Type B pancreatic cell (in vitro differentiated cells): Measurements from ENCODE around the gene KAT2A. TPM values are rescaled to one million over a fixed set of nuclear protein-coding genes. Genes with fewer than 3 reads are reported as not detected.

Experiments
- DNase-seq: peaks from one replicate; pipeline ENCODE4 v3.0.0; 2021; ENCODE audit warnings: mixed read lengths; ENCODE audit not compliant: unreplicated experiment; ENCODE audit errors: extremely low spot score
- H3K27ac Mint-ChIP-seq: 2 replicates; pipeline ENCODE4 v1.8.0; 2021; ENCODE audit warnings: mild to moderate bottlenecking, mixed read lengths
- H3K27me3 Mint-ChIP-seq: 2 replicates; pipeline ENCODE4 v1.8.0; 2021; ENCODE audit warnings: mixed read lengths
- H3K36me3 Mint-ChIP-seq: 2 replicates; pipeline ENCODE4 v1.8.0; 2021; ENCODE audit warnings: mixed read lengths
- H3K4me1 Mint-ChIP-seq: one replicate; pipeline ENCODE4 v1.8.0; 2021; ENCODE audit warnings: mixed read lengths; ENCODE audit not compliant: unreplicated experiment
- H3K4me3 Mint-ChIP-seq: 2 replicates; pipeline ENCODE4 v1.8.0; 2021; ENCODE audit warnings: mild to moderate bottlenecking, mixed read lengths
- H3K9me3 Mint-ChIP-seq: 2 replicates; pipeline ENCODE4 v1.8.0; 2021; ENCODE audit warnings: mixed read lengths
- total RNA-seq: library from RNA; stranded (reverse); gene quantifications from 2 replicates; pipeline ENCODE4 v1.2.1, GENCODE V29; 2021; ENCODE audit warnings: low replicate concordance
- TF ChIP-seq, protein P1 (sequence below): fragments of 200-600 bp; sonication (generic); conservative IDR thresholded peaks from 2 replicates; pipeline ENCODE4 v1.5.0; 2021; ENCODE audit warnings: antibody characterized with exemption, mild to moderate bottlenecking

Gene KAT2A
- total RNA-seq, 1 donor from 2014 or later: 63.5 TPM

DNA sequence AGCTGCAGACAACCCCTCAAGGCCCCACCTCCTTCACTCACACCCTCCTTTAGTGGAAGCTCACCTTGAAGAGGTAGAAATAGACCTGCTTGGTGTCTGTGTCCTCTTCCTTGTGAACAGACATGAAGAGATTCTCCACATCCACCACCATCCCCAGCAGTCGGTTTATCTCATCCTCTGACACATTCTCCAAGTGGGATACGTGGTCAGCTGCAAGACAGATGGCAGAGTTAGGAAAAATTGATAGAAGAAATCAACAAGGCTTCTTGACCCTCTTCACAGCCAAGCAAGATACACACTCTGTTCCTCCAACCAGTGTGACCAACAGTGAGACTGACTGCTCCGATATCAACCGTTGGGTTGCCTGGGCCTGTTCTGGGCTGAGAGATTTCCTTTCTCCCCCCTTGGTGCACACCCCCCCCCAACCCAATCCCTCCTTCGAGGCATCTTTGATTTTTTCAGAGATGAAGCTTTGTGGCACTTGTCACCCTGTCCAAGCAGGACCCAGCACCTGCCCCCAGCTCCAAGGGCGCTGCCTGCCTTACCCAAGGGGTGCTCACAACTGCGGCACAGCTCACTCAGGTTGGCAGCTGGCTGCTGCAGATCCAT, 902 bp downstream of the KAT2A start:
- no peaks in the 10 kb centered on the region for H3K27me3 Mint-ChIP-seq
- peaks cover 24% of the 10 kb centered on the region for H3K4me1 Mint-ChIP-seq
- no peak for DNase-seq
- peaks cover 10% of the 10 kb centered on the region for H3K36me3 Mint-ChIP-seq
- no peak overlapping the region for H3K27ac Mint-ChIP-seq
- TF ChIP-seq, protein P1, sequence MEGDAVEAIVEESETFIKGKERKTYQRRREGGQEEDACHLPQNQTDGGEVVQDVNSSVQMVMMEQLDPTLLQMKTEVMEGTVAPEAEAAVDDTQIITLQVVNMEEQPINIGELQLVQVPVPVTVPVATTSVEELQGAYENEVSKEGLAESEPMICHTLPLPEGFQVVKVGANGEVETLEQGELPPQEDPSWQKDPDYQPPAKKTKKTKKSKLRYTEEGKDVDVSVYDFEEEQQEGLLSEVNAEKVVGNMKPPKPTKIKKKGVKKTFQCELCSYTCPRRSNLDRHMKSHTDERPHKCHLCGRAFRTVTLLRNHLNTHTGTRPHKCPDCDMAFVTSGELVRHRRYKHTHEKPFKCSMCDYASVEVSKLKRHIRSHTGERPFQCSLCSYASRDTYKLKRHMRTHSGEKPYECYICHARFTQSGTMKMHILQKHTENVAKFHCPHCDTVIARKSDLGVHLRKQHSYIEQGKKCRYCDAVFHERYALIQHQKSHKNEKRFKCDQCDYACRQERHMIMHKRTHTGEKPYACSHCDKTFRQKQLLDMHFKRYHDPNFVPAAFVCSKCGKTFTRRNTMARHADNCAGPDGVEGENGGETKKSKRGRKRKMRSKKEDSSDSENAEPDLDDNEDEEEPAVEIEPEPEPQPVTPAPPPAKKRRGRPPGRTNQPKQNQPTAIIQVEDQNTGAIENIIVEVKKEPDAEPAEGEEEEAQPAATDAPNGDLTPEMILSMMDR: no peak
- peak overlapping the region; percentile 74 for H3K4me3 Mint-ChIP-seq
- H3K9me3 Mint-ChIP-seq: no peaks in the 10 kb centered on the region

DNA sequence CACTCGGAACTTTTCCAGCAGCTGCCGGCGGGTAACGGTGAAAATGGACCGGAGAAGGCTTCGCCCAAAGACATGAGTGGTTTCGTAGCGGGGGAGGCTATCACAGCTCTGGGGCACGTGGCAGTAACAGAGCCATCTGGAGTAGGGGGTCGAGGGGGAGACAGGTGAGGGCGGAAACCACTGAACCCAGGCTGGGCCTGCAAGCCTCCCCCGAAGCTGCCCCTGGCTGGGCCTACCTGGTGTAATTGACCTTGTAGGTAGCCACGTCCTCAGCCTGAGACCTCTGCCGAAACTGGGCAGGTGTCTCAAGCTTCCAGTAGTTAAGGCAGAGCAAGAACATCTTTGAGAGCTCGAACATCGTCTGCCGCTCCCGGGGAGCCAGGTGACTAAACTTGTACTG, 1.9 kb downstream of the KAT2A start:
- Mint-ChIP-seq H3K9me3 (no peaks in the 10 kb centered on the region), H3K36me3 (peaks cover 6% of the 10 kb centered on the region), H3K27ac (no peak overlapping the region), H3K4me3 (peak overlapping the region; percentile 61), H3K4me1 (peaks cover 24% of the 10 kb centered on the region), H3K27me3 (no peaks in the 10 kb centered on the region)
- DNase-seq: no peak
- TF ChIP-seq, protein P1: no peak

DNA sequence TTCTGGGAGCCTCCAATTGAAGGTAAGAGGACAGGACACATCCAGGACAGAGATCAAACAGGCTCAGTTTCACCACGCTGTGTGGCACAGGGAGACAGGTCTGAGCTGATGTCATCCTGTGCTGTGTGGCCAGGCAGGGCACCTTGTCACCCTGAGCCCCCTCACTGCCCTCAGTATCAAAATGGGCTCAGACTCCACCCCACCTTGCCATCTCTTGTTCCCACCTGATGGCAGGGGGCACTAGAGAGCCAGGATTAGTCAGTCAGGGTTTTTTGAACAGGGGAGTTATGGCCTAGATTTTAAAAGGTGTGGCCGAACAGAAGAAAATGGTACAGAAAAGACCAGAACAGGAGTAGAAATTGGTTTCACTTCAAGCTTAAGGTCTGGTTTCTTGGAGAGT, 2.6 kb downstream of the KAT2A start:
- H3K4me1 Mint-ChIP-seq: peaks cover 24% of the 10 kb centered on the region
- peak overlapping the region; percentile 73 for H3K4me3 Mint-ChIP-seq
- TF ChIP-seq, protein P1: peak; percentile 42
- no peaks in the 10 kb centered on the region for H3K27me3 Mint-ChIP-seq
- DNase-seq: no peak
- H3K27ac Mint-ChIP-seq: peak overlapping the region; percentile 22
- H3K9me3 Mint-ChIP-seq: no peaks in the 10 kb centered on the region
- peaks cover 6% of the 10 kb centered on the region for H3K36me3 Mint-ChIP-seq

DNA sequence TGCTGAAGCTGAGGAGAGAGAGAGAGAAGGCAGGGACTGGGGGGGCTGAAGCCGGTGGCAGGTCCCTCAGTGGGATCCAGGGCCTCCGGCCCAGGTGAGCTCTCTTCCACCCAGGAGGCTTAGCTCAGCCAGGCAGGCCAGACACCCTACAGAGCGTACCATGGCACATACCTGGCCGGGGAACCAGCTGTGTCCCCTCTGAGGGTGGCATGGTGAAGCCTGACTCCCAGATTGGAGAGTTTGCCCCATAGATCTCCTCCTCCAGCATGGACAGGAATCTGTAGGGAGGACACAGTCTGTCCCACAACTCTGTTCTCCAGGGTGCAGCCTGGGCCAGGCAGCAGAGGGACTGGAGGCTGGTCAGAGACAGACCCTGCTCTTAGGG, 3.0 kb downstream of the KAT2A start:
- H3K27me3 Mint-ChIP-seq: no peaks in the 10 kb centered on the region
- H3K27ac Mint-ChIP-seq: peak overlapping the region; percentile 22
- peak overlapping the region; percentile 34 for H3K4me3 Mint-ChIP-seq
- H3K9me3 Mint-ChIP-seq: no peaks in the 10 kb centered on the region
- peaks cover 24% of the 10 kb centered on the region for H3K4me1 Mint-ChIP-seq
- no peak for DNase-seq
- peaks cover 6% of the 10 kb centered on the region for H3K36me3 Mint-ChIP-seq
- TF ChIP-seq, protein P1: no peak

DNA sequence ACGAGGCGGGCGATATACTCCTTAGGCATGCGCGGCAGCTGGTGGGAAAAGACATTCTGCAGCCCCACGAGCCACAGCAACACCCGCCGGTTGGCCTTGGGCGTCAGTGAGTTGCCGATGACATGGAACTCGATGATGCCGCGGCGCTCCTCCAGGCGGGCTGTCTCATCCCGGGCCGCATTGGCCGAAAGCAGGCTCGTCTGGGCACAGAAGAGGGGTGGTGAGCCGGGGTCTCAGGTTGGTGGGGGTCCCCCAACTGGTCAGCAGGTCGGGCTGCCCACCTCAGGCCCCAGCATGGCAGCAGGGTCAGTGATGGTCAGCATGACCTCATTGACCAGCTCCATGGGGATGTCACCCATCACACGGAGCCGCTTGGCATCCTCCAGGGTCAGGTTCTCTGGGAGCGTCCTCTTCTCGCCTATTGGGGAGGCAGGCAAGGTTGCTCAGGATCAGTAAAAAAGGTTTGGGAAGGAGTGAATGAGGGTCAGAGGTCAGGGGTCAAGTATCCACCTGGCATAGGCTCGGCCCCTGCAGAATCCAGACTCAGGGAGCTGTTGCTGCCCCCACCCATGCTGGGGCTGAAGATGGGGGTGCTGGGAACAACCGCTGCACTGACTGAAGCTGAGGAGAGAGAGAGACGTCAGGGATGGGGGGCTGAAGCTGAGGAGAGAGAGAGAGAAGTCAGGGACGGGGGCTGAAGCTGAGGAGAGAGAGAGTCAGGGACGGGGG, 3.6 kb downstream of the KAT2A start:
- no peak for DNase-seq
- Mint-ChIP-seq H3K4me3 (peak overlapping the region; percentile 37), H3K27ac (no peak overlapping the region), H3K36me3 (peaks cover 6% of the 10 kb centered on the region), H3K27me3 (no peaks in the 10 kb centered on the region), H3K9me3 (no peaks in the 10 kb centered on the region), H3K4me1 (peaks cover 24% of the 10 kb centered on the region)
- TF ChIP-seq, protein P1: no peak
